NCI-H1930 (cell line): ENCODE data around the gene IDH3B.
A peak's percentile ranks its signal among the peaks of the same experiment; 100 is the strongest.
"Not testable (repeated sequence)": the region's sequence is repeated elsewhere in the genome, so short reads cannot be mapped to it uniquely, and the experiment has no call there.

Source experiments
- DNase-seq, 2 experiments: peaks; one replicate each; lab custom pipeline; 2025; lab: John Stamatoyannopoulos, UW

The IDH3B gene

GRCh38 chr20:2663887-2664719 lies at the start of gene IDH3B:
IDH3B (minus strand) TSS chr20:2664216; CDS start chr20:2664188, 28 bp downstream.
- DNase-seq, result peak; percentile 79

- no peak for DNase-seq
Observed at GRCh38 chr20:2713285-2713684, 49.3 kb upstream of the IDH3B start.

DNA sequence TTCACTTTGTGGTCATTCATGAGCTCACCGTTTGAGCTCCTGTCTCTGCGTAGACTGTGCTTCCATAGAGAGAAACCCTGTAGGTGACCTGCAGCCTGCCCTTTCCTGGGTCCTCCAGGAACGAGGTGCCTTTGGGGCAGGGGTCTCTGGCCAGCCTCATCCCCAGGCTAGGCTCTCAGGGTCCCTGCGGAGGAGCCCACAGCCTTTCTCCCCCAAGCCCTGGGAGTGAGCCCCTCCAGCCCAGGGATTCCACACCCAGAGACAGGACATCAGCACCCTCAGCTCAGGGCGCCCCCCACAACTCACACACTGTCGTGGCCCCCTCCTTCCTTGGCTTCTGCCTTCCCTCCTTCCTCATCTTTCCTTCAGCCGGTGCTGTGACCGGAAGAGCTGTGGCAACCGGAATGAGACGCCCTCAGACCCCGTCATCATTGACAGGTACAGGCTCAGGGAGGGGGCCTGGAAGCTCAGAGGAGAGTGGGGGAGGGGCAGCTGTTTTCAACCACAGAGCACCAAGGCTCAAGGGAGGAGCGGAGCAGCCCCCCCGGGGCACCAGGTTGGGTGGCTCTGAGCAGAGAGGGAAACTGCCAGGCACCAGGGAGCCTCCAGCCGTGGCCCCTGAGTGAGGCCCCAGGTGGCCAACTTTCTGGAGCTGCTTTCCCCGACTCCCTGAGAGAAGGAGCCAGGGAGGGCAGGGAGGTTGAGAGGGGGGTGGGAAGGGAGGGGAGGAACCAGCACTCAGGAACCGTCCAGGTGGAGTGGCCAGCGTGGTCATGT lies 45.4 kb upstream of the IDH3B start:
- no peak for DNase-seq

- no peak for DNase-seq
Observed at GRCh38 chr20:2708665-2709064, 44.6 kb upstream of the IDH3B start.

DNA sequence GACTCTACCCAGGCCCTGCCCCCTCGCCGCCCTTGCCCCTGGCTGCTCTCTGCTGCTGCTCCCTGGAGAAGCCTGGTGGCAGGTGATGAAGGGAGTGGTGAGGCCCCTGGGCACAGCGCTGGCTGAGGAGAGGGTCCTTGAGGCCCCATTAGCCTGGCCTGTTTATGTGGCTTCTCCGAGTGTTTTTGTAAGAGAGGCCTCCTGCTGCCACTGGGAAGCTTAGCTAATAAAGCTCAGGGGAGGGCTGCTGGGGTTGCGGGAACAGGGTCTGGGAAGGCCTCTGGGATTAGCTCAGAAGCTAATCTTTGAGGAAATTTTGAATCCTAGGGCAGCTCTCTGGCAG lies 44.0 kb upstream of the IDH3B start:
- DNase-seq, result no peak

GRCh38 chr20:2707353-2708072 lies 43.5 kb upstream of the IDH3B start:
- DNase-seq, result no peak

DNA sequence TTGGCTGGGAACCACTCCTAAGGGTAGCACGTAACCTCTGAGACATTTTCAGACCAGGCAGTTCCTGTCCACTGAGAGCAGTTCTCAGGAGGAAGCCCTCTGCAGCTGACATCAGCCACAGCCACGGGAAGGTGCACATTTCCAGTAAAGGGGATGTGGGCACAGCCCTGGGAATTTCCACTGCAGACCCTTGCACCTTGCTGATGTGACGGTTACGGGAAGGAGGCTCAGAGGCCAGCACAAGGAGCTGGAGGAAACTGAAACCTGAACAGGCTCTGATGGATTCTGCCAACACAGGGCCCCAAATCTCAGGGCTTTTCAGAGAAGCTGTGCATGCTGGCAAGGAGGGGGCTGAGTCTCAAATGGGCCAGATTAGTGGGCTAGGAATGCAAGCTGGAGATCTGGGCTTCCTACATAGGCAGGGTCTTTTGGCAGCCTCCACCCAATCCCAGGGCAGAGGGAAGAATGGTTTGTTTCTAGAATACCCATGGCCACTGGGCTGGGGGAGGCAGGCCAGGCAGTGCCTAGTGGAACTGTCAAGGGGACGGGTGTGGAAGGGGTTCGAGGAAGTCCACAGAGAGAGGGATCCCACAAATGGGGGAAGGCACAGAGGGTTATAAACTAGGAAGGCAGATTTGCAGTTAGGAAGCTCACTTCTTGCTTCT lies 42.8 kb upstream of the IDH3B start:
- no peak for DNase-seq

- no peak for DNase-seq
Observed at GRCh38 chr20:2705931-2706645, 42.1 kb upstream of the IDH3B start.

DNA sequence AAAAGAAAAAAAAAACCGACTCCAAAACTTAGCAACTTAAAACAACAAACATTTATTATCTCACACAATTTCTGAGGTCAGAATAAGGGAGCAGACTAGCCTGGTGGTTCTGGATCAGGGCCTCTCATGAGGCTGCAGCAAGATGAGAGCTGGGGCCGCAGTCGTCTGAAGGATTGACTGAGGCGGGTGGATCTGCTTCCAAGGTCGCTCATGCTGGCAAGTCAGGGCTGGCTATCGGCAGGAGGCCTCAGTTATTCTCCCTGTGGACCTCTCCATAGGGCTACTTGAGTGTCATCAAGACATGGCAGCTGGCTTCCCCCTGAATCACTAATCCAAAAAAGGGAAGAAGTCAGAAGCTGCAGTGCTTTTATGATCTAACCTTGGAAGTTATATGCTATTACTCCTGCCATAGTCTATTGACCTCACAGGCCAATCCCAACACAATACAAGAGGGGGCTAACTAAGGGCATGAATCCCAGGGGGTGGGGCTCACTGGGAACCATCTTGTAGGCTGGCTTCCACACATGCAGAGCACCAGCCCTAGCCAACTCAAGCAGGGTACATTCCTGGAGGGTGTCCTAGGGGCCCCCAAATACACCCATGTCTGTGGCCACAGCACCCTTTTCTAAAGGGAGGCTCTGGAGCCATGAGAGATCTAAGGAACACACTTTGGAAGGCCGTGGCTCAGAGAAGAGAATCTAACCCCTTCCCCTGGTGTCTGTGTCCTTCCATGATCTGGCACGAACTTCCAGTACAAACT lies 39.9 kb upstream of the IDH3B start:
- DNase-seq, result no peak

DNA sequence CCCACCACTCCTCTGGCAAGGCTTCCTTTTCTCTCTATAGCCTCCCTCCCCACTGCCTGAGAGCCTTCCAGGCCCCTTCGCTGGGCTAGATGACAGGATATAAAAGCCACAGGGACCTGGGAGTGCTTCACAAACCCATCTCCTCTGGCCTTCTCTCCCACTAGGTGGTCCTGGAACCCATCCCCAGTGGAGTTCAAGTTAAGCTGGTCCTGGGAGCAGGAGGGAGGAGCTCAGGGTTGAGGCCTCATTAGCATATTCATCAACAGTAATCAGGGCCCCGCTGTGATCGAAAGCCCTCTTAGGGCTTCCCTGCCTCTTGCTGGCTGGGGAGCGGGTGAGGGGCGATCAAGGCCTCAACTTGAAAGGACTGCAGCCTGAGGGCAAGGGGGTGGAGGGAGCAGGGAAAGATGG lies 37.7 kb upstream of the IDH3B start:
- DNase-seq, result no peak

DNA sequence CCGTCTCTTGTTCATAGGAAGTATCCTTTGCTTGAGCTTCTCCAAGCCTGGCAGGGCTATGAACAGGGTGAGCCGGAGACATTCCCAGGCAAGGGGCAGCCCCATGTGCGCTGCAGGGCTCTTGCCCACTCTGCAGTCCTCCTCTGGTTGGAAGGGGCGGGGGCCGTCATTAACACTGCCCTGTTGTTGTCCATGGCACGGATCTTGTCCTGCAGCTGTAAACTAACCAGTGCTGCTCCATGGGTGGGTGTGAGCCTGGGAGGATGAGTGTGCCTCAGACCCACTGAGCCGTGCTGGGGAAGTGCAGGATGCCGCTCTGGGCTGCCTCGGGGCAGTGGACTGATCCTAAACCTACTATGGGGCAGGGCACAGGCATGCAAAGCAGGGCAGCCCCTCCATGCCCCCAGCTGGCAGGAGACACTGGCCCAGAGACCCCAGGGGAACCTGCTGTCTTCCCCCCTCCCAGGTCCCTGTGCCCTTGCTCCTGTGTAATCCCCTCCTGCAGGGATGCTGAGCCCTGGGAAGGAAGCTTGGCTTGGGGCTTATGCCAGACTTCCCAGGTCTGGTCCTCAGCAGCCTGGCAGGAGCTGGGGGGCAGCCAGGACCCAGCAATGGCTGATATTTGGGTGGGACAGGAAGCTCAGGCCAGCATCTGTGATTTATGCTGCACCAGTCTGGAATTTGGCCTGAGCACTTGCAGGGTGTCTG lies 37.1 kb upstream of the IDH3B start:
- DNase-seq, result no peak

- no peak for DNase-seq
Observed at GRCh38 chr20:2699775-2700413, 35.9 kb upstream of the IDH3B start.

DNA sequence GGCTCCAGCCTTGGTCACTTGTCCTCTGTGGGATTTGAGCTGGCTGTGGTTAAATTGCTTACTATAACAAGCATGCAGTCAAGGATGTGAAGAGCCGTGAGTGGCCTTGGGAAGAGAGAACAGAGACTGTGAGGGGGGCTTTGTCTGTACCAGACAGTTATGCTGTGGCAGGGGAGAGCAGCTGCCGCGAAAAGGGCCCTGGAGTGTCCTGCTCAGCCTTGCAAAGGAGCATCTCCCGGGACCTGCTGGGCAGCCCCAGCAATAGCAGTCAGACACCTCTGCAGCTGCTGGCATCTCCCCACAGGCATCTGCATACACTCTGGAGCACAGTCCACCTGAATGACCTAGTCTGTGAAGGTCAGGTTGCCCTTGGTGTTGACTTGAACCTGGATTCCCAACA lies 34.9 kb upstream of the IDH3B start:
- no peak for DNase-seq

- no peak for DNase-seq
Observed at GRCh38 chr20:2698186-2698817, 34.3 kb upstream of the IDH3B start.

DNA sequence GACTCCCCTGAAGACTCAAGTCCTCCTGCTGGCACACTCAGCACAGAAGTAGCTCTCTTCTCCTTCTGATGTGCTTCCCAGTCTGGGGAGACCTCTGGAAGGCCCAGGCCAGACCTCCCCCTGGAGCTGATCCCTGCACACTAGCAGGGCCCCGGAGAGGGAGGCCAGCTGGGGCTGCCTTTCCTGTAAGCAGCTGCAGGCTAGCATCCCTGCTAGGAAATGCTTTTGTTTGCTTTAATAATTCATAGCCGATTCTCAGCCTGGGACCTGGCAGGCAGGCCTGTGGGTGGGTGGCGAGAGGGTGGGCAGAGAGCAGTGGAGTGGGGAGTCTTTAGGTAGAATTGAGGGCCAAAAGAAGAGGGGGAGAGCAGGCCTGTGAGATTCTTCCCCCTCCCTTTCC lies 33.8 kb upstream of the IDH3B start:
- no peak for DNase-seq

GRCh38 chr20:2696646-2697045 lies 32.6 kb upstream of the IDH3B start:
- no peak for DNase-seq

DNA sequence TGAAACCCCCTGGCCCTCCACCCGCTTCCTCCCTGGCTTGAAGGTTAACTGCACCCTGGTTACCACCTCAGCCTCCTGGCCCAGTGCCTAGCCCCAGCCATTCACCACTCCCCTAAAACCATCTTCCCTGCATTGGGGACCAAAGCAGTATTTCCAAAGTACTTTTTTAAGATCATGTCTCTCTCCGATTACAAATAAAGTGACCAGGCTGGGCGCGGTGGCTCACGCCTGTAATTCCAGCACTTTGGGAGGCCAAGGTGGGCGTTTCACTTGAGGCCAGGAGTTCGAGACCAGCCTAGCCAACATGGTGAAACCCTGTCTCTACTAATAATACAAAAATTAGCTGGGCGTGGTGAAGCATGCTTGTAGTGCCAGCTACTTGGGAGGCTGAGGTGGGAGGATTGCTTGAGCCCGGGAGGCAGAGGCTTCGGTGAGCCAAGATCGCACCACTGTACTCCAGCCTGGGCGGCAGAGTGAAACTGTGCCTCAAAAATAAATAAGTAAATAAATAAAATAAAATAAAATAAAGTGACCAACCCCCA lies 32.0 kb upstream of the IDH3B start:
- not testable (repeated sequence) for DNase-seq

GRCh38 chr20:2695206-2695983 lies 31.4 kb upstream of the IDH3B start:
- no peak for DNase-seq
